ENCODE measurements around the gene PLCD3. TPM values are rescaled to one million over a fixed set of nuclear protein-coding genes. Genes with fewer than 3 reads are reported as not detected.

Gene PLCD3
- total RNA-seq, 1 donor: 62.6 TPM

DNA sequence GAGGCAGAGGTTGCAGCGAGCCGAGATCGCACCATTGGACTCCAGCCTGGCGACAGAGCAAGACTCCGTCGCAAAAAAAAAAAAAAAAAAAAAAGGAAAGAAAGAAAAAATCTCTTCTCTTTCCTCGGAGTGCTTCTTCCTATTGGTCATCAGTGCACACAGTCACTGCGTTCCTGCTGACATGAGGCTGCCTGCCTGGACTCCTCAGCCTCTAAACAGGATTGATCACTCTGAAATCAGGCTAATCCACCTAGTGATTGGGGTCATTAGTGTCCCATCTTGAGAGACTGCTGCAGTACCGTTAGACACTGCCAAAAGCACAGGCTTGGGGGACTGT, 30.8 kb downstream of the PLCD3 start:
- no peak overlapping the region for H3K4me3 ChIP-seq (ENCODE audit: low read depth, low read length)
- TF ChIP-seq, protein P1, sequence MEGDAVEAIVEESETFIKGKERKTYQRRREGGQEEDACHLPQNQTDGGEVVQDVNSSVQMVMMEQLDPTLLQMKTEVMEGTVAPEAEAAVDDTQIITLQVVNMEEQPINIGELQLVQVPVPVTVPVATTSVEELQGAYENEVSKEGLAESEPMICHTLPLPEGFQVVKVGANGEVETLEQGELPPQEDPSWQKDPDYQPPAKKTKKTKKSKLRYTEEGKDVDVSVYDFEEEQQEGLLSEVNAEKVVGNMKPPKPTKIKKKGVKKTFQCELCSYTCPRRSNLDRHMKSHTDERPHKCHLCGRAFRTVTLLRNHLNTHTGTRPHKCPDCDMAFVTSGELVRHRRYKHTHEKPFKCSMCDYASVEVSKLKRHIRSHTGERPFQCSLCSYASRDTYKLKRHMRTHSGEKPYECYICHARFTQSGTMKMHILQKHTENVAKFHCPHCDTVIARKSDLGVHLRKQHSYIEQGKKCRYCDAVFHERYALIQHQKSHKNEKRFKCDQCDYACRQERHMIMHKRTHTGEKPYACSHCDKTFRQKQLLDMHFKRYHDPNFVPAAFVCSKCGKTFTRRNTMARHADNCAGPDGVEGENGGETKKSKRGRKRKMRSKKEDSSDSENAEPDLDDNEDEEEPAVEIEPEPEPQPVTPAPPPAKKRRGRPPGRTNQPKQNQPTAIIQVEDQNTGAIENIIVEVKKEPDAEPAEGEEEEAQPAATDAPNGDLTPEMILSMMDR (IDR thresholded peaks at IDR 0.05; ENCODE audit: insufficient read depth, low read depth, low read length): no peak
- no peak for DNase-seq (ENCODE audit: low read depth)

DNA sequence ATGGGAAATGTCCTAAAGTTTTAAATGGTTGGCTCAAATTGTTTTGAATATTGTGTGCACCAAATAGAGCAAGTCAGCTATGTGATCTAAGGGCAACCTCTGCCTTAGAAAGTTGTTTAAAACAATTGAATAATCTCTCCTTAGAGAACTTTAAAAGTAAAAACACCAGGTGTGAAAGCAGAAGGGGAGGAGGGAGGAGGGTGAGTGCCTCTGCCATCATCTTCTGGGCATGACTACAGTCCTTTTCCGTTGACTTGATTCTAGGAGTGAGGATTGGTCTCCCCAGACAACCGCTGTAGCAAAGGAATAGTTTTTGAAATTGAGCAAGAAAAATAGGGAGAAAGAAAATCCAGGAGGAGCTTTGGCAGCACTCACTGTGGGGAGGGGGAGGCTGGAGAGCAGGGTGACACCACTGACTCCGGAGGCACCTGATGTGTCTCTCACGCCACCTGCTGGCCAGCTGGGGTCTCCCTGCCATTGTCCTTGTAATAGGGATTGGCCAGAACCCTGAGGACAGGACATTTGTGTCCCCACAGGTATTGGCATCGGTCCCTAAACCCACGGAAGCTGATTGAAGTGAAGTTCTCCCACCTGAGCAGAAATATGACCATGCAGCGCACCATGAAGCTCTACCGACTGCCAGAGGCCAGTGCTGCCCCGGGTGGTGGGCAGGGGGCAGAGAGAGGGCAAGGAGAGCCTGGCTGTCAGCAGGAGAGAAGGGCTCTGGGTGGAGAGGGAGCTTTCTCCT, 33.3 kb downstream of the PLCD3 start:
- TF ChIP-seq, protein P1 (IDR thresholded peaks at IDR 0.05; ENCODE audit: insufficient read depth, low read depth, low read length): peak; percentile 90
- no peak overlapping the region for H3K4me3 ChIP-seq (ENCODE audit: low read depth, low read length)
- peak; percentile 83 for DNase-seq (ENCODE audit: low read depth)

DNA sequence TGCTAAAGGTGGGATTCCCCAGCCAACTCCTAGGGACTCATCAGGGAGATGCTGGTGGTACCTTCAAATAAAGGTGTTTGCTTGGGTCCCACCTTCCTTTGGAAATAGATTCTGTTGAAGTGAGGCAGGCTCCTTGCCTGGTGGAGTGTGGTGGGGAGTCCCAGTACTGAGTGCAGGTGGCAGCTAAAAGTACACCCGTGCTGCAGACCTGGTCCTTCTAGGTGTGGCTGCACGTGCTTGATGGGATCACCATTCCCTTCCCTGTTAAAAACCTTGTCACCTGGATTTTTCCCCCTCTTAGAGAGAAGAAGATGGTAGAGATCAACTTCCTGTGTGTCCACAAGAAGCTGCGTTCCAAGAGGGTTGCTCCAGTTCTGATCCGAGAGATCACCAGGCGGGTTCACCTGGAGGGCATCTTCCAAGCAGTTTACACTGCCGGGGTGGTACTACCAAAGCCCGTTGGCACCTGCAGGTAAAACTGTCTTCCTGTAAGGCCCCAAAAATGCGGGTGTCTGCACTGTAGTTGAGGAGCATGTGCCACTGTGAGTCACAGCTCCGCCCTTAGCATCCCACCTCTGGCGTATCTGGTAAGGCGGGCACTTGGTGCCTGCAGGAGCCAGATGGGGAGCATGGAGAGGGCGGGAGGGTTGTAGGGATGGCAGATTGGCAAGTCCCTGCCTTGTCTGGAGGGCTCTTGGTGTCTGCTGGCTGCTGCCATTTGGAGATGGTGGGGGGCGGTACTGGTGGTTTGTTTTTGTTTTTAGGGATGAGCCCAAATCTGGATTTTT, 34.0 kb downstream of the PLCD3 start:
- DNase-seq (ENCODE audit: low read depth): no peak
- TF ChIP-seq, protein P1 (IDR thresholded peaks at IDR 0.05; ENCODE audit: insufficient read depth, low read depth, low read length): no peak
- H3K4me3 ChIP-seq (ENCODE audit: low read depth, low read length): no peak overlapping the region

DNA sequence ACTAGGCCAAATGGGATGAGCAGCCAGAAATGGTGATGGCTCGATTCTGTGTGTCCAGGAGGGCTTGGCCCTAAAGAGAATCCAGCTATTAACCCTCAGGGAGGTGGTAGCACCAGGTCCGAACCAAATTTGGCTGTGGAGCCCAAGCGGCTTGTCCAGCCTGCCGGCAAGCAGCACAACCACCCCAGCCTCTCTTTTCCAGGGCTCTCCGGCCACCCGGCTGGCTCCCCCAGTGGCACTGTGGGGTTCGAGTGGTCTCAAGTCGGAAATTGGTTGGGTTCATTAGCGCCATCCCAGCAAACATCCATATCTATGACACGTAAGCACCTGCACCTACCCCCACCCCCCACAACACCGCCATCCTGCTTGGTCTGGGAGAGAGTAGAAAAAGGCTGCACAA, 35.4 kb downstream of the PLCD3 start:
- no peak overlapping the region for H3K4me3 ChIP-seq (ENCODE audit: low read depth, low read length)
- TF ChIP-seq, protein P1 (IDR thresholded peaks at IDR 0.05; ENCODE audit: insufficient read depth, low read depth, low read length): no peak
- no peak for DNase-seq (ENCODE audit: low read depth)

DNA sequence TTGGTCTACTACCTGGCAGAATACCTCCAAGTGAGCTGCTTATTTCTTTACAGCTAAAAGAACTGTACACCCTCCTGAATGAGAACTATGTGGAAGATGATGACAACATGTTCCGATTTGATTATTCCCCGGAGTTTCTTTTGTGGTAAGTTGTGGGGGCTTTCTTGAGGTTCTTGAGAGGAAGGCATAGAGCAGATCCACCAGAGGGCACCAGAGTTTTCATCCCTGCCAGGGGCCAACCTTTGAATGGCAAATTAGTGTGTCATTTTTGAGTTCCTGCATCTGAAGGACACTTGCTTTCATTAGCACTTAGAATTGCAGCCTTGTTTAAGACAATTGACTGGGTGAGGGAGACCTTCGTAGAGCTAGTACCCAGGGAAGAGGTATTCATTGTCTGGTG, 36.2 kb downstream of the PLCD3 start:
- no peak overlapping the region for H3K4me3 ChIP-seq (ENCODE audit: low read depth, low read length)
- peak; percentile 37 for DNase-seq (ENCODE audit: low read depth)
- TF ChIP-seq, protein P1 (IDR thresholded peaks at IDR 0.05; ENCODE audit: insufficient read depth, low read depth, low read length): peak; percentile 60

DNA sequence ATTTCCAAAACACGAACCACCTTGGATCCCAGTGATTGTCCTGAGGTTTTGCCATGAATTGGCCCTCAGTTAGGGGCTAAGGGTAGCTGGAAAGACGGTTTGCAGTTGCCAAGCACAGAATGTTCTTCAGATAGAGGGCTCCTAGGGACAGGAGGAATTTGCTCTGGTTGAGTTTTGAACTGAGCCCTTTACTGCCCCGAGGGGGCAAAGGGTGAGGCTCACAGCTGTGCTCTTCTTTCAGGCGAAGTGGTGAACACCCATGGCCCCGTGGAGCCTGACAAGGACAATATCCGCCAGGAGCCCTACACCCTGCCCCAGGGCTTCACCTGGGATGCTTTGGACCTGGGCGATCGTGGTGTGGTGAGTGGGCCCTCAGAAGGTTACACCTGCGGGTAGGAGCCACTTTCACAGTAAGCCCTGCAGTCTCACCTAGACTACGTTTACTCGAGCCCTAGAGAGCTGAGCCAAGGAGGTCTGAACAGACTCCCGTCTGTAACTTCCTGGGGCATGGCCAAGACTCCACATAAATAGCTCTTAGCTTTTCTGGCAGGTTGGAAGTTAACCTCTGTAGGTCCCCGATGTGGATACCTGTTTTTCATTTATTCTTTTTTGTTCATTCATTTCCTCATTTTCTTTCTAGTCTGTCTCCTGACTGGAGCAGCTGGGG, 38.7 kb downstream of the PLCD3 start:
- H3K4me3 ChIP-seq (ENCODE audit: low read depth, low read length): no peak overlapping the region
- TF ChIP-seq, protein P1 (IDR thresholded peaks at IDR 0.05; ENCODE audit: insufficient read depth, low read depth, low read length): no peak
- peak; percentile 24 for DNase-seq (ENCODE audit: low read depth)

All from fibroblast of villous mesenchyme (primary cell).